T-helper 2 cell treated with Interferon-gamma antibody and Interleukin-4, amounts not matched to agents 5 μg/mL and 100 μg/mL, for 36 hours (primary cell): ENCODE results near the gene ISG20.

ENCODE experiments used
- DNase-seq: peaks from one replicate; pipeline ENCODE4 v3.0.0; 2021; ENCODE audit warnings: low spot score
- H3K27ac Mint-ChIP-seq: one replicate; pipeline ENCODE4 v1.8.0; 2021; ENCODE audit warnings: mild to moderate bottlenecking, mixed read lengths
- H3K27me3 Mint-ChIP-seq: one replicate; pipeline ENCODE4 v1.8.0; 2021; ENCODE audit warnings: low read depth, mixed read lengths
- H3K36me3 Mint-ChIP-seq: one replicate; pipeline ENCODE4 v1.8.0; 2021; ENCODE audit warnings: low read depth, mixed read lengths
- H3K4me1 Mint-ChIP-seq: one replicate; pipeline ENCODE4 v1.8.0; 2021; ENCODE audit warnings: low read depth, mixed read lengths
- H3K4me3 Mint-ChIP-seq: one replicate; pipeline ENCODE4 v1.8.0; 2022; ENCODE audit warnings: mild to moderate bottlenecking, moderate library complexity, mixed read lengths
- H3K9me3 Mint-ChIP-seq: one replicate; pipeline ENCODE4 v1.8.0; 2021; ENCODE audit warnings: mixed read lengths

The ISG20 gene

DNA sequence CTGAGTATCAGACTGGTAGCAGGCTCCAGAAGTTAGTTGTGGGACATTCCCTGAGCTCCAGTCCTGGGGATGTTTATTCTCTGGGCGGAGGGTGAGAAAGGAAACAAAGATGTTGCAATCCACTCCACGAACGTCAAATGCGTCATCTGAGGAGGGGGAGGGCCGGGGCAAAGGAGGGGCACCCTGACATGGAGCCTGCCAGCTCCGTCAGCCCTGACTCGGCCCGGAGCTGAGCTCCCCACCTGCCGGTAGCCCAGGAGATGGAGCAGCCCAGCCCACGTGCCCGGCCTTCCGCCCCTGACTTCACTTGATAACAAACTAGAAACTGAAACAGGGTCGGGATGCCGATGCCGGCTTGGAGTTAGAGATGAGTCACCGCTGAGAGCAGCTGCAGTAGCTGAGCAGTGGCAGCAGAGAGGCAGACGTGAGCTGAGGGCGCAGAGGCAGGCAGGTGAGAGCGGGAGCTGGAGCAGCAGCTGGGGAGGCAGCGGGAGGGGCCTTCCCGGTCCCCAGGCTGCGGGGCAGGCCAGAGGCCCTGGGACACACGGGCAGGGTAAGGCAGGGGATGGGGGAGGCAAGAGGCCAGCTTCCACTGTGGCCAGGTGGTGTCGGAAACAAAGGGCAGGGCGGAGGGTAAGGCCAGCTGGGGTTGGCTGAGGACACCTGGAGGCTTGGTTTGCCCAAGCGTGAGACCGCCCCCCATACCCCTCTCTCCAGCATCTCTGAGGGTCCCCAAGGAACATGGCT lies at the start of gene ISG20:
ISG20 (plus strand) TSS at position 391 of the 747 bp plus-strand sequence; CDS start at position 742, 351 bp downstream.
- Mint-ChIP-seq H3K4me3 (peak within 1 kb of the TSS; percentile 90), H3K27me3 (no peaks in the 10 kb centered on the region), H3K9me3 (no peaks in the 10 kb centered on the region), H3K4me1 (peaks cover 55% of the 10 kb centered on the region), H3K36me3 (peaks cover 54% of the 10 kb centered on the region), H3K27ac (peak within 1 kb of the TSS; percentile 99)
- peak; percentile 96 for DNase-seq

DNA sequence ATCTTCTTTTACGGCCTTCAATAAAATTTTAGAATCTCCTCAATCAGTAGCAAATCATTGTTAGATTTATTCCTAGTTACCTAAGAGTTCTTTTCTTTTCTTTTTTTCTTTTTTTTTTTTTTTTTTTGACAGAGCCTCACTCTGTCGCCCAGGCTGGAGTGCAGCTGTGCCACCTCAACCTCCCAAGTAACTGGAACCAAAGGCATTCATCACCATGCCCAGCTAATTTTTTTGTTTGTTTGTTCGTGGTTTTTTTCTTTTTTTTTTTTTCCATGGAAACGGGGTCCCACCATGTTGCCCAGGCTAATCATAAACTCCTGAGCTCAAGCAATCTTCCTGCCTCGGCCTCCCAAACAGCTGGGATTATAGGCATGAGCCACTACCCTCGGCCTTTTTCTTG lies 48.1 kb upstream of the ISG20 start:
- H3K4me1 Mint-ChIP-seq = no peaks in the 10 kb centered on the region

DNA sequence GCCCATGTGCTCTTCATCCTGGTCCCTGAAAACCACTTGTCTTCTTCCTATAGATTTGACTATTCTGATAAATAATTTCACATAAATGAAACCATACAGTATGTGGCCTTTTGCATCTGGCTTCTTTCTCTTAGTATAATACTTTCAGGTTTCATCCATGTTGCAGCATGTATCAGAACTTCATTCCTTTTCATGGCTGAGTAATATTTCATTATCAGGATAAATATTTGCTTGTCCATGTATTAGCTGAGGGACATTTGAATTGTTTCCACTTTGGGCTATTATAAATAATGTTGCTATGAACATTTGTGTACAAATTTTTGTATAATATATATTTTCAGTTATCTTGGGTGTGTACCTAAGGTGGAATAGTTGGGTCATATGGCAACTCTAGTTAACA lies 47.4 kb upstream of the ISG20 start:
- H3K27me3 Mint-ChIP-seq = peaks cover 6% of the 10 kb centered on the region

More for the DNA sequence above, 48.1 kb upstream of the ISG20 start:
- Mint-ChIP-seq H3K4me3 (no peak overlapping the region), H3K27ac (no peak overlapping the region), H3K36me3 (no peaks in the 10 kb centered on the region), H3K27me3 (peaks cover 6% of the 10 kb centered on the region), H3K9me3 (no peaks in the 10 kb centered on the region)
- DNase-seq = no peak

DNA sequence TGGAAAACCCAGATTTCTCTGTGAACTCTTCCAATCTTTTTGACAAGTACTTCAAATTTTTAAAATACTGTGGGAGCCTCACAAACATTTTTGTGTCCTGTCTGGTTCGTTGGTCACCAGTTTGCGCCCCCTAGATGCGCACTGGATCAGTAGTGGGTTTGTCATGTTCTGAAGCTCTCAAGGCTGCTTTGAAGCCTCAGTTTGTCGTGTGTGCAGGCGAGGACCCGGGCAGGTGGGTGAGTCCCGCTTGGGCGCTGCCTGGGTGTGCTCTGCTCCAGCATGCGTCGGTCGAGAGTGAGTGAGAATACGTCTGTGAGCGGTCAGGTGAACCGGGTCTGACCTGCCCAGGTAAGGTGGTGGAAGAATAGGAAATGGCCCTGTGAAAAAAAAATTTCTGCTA lies 34.9 kb upstream of the ISG20 start:
- Mint-ChIP-seq H3K27ac (no peak overlapping the region), H3K4me1 (peaks cover 3% of the 10 kb centered on the region), H3K27me3 (peaks cover 71% of the 10 kb centered on the region), H3K9me3 (no peaks in the 10 kb centered on the region), H3K4me3 (no peak overlapping the region), H3K36me3 (no peaks in the 10 kb centered on the region)
- no peak for DNase-seq

More for the DNA sequence above, 47.4 kb upstream of the ISG20 start:
- H3K4me3 Mint-ChIP-seq = no peak overlapping the region
- H3K36me3 Mint-ChIP-seq = no peaks in the 10 kb centered on the region
- no peak overlapping the region for H3K27ac Mint-ChIP-seq
- no peaks in the 10 kb centered on the region for H3K9me3 Mint-ChIP-seq
- no peaks in the 10 kb centered on the region for H3K4me1 Mint-ChIP-seq
- DNase-seq = no peak

DNA sequence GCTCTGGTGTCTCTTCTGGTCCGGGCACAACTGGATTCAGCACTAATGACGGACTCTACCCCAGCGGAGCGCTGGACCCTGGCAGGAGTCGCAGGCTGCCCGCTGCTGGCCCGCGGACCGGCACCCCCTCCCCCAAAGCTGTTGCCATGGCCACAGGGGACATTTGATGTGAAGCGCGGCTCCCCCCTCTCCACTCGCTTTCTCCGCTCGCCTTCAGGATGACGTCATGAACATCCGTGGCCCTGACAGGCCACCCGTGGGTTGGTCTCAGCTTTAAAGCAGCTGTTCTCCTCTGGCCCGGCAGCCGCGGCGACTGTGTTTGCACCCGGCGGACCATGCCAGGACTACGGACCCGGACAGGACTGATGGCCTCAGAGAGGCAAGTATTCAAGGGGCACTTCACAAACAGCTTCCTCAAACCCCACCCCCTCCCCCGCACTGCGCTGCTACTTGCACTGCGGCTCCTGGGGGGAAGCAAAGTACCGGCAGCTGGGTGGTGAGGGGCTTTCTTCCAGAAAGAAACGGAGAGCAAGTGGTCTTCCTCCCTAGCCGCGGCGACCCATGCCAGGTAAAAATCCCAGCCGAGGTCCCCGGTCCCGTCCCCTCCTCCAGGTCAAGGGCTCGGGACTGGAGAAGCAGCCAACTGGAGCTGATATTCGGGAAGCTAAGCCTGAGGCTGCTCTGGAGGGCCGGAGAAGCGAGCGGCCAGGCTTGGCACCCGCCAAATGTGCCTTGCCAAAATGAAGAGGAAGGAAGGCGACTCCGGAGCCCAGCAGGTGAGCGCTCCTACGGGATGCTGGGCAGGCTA lies 34.2 kb upstream of the ISG20 start:
- H3K4me3 Mint-ChIP-seq = no peak overlapping the region
- peaks cover 3% of the 10 kb centered on the region for H3K4me1 Mint-ChIP-seq
- no peaks in the 10 kb centered on the region for H3K36me3 Mint-ChIP-seq
- H3K9me3 Mint-ChIP-seq = no peaks in the 10 kb centered on the region
- no peak overlapping the region for H3K27ac Mint-ChIP-seq
- H3K27me3 Mint-ChIP-seq = peaks cover 77% of the 10 kb centered on the region
- no peak for DNase-seq

DNA sequence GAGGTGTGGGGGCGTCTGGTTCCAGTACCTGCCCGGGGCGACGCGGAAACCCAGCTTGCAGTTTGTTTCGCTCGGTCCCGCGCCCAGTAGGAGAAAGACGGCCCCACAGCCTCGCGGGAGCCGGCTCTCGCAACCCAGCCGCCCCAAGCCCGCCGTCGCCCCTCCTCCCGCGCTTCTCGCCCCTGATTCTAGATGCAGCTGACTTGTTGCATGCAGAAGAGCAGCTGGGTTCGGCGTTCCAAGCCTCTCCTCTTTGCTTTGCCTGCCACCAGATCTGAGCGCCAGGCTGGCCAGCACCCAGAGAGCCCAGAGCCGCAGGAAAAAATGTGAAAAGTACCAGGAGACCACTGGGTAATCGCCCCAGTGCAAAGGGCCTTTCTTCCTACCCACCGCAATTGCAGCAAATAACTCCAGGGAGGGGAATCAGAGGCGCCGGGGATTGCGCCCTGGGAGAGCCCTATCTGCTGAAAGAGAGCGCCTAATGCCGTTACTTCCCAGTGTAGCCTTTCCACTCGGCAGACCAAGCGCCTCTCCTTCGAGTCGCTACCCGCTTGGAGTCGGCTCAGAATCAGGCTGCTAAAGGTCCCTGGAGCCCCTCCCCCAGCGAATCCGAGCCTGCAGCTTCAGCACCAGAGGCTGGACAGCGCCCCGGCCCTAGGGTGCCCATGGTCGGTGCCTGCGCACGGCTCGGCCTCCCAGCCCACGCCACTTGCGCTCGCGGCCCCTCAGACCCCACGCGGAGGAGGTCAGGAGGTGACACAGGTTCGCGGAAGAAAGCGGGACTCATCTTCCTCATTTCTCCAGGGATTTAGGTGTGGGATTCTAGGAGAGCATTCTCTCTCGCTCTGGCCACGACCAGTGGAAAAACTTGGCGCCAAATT lies 33.4 kb upstream of the ISG20 start:
- Mint-ChIP-seq H3K4me3 (no peak overlapping the region), H3K27me3 (peaks cover 77% of the 10 kb centered on the region), H3K27ac (no peak overlapping the region)

DNA sequence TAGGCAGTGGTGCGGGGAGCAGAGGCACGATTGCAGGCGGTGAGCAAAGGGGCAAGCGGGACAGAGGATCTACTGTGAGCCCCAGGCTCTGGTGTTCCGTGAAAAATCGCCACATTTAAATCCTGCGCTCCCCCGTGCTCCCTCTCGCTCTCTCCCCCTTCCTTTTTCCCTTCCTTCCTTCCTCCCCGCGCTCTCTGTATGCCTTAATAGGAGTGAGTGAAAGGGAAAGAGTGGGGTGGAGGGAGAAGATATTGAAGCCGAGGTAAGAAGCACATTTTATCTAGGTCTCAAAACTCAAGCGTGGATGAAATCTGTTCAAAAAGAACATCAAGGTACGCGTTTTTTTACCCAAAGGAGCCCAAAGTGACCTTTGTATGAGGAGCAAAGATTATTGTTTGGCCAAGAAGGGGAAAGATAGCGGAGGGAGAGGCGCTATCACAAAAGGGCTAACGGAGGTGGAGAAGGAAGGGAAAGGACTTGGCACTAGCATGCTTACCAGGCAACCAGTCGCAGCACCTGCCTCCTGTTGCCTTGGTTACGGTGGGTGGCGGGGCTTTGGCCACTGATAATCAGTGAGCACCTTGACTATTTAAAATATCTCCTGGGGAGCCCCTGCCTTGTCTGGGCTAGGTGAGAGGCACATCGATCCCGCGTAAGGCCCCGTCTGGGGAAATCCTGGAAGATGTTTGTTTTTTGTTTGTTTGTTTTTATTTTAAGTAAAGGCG lies 32.6 kb upstream of the ISG20 start:
- DNase-seq = no peak
- H3K4me3 Mint-ChIP-seq = no peak overlapping the region
- H3K9me3 Mint-ChIP-seq = no peaks in the 10 kb centered on the region
- no peak overlapping the region for H3K27ac Mint-ChIP-seq
- no peaks in the 10 kb centered on the region for H3K36me3 Mint-ChIP-seq
- peaks cover 82% of the 10 kb centered on the region for H3K27me3 Mint-ChIP-seq
- peaks cover 3% of the 10 kb centered on the region for H3K4me1 Mint-ChIP-seq

More for the DNA sequence above, 33.4 kb upstream of the ISG20 start:
- H3K36me3 Mint-ChIP-seq = no peaks in the 10 kb centered on the region
- DNase-seq = peak; percentile 27
- H3K9me3 Mint-ChIP-seq = no peaks in the 10 kb centered on the region
- peaks cover 3% of the 10 kb centered on the region for H3K4me1 Mint-ChIP-seq

DNA sequence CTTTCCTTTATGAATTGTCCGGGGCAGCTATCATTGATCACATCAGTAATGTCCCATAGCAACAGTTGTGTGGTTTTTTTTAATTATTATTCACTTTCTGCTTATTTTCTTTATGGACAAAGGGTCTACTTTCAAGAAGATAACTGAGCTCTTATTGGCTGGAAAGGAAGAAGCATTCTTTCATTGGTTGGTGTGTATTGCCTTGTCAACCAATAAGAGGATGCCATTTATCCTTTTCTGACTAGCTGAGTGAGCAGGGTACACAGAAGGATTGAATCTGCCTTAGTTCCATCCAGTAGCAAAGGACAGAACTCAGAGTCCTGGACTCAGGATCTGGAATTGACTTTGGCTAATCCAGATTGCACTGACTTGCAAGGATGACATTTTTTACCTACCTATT lies 30.9 kb upstream of the ISG20 start:
- no peaks in the 10 kb centered on the region for H3K9me3 Mint-ChIP-seq
- no peak overlapping the region for H3K27ac Mint-ChIP-seq
- H3K27me3 Mint-ChIP-seq = peaks cover 76% of the 10 kb centered on the region
- H3K36me3 Mint-ChIP-seq = no peaks in the 10 kb centered on the region
- no peak for DNase-seq
- H3K4me1 Mint-ChIP-seq = peaks cover 3% of the 10 kb centered on the region
- H3K4me3 Mint-ChIP-seq = no peak overlapping the region

DNA sequence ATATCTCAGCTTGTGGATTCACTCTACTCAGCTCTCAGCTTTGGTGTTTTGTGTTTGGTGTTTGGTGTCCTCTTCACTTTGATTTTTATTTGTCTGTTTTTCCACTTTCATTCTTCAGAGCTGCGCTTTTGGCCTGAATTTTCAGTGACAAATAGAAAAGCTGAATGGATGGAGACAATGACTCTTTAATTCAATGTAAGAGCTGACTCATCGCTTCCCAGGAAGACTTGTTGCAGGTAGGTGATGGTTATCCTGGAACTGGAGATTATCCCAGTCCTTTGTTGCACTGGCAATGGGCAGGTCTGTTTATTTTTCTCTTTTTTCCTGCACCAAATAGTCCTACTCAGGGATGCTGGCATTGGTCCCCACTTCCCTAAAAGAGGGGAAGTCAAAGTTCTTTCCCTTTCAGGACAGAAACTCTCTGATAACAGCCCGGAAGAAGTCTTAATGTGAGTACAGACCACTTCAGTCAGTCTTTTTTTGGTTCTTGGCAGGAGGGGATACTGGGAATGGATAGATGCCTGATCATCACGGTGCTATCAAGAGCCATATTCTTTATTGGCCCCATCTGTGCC lies 30.1 kb upstream of the ISG20 start:
- H3K4me1 Mint-ChIP-seq = peaks cover 3% of the 10 kb centered on the region
- no peaks in the 10 kb centered on the region for H3K9me3 Mint-ChIP-seq
- no peak for DNase-seq
- H3K36me3 Mint-ChIP-seq = no peaks in the 10 kb centered on the region
- H3K27me3 Mint-ChIP-seq = peaks cover 74% of the 10 kb centered on the region
- no peak overlapping the region for H3K4me3 Mint-ChIP-seq
- no peak overlapping the region for H3K27ac Mint-ChIP-seq

DNA sequence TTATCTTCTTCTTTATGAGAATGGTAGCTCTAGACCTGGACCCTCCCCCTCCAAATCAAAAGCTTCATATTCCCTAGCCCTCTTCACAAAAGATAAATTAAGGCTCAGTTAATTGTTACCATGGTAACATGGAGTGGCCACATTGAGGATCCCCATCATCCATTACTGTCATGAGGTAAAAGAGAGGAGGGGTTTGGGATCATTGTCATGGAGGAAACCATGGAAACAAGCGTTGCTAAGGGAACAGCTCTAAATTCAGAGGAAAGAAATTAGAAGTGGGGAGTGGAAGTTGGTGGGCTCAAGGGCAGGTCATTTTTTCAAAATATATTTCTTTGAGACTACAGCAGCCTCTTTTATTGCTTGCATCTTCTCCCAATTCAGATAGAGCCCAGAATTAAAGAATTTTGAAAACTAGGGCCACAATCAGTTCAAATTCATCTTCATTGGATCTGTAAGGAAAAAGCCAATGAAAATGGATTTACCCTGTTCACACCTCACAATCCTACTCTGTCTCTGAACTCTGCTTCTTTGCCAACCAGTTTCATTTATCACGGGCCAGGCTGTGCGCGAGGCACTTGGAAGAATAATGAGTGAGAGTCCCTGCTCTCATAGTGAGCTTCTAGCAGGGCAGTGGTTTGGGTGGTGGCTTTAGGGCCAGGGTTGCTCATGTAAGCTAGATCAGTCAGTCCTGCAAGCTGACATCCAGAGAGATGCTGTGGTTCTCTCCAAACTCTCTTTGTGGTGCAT lies 29.3 kb upstream of the ISG20 start:
- H3K27me3 Mint-ChIP-seq = peaks cover 66% of the 10 kb centered on the region
- H3K4me1 Mint-ChIP-seq = peaks cover 4% of the 10 kb centered on the region
- H3K36me3 Mint-ChIP-seq = no peaks in the 10 kb centered on the region
- no peaks in the 10 kb centered on the region for H3K9me3 Mint-ChIP-seq
- H3K4me3 Mint-ChIP-seq = no peak overlapping the region
- no peak for DNase-seq
- H3K27ac Mint-ChIP-seq = no peak overlapping the region

DNA sequence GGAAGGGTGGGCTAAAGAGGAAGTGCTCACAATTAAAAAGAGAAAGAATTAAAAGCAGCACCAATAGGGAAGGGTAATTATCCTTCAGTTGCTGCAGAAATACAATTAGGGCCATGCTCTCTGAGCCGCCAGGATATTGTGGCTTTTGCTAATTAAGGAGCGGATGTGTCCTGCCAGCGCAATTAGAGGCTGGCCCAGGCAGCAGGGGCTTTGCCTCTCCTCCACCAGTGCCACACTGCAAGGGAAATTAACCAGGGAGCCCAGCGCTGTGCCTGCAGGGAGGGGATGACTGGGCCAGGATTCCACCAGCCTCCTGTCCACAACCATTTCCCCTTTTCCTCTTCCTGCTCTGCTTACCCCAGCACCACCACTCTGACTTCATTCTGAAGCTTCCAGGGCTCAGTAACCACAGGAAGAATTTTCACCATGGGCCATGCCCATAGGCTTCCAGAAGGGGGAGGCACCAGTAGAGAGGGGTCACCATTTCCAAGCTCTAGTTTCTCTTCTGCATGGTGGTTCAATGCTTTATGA lies 28.1 kb upstream of the ISG20 start:
- Mint-ChIP-seq H3K9me3 (no peaks in the 10 kb centered on the region), H3K4me3 (no peak overlapping the region), H3K36me3 (no peaks in the 10 kb centered on the region), H3K4me1 (peaks cover 3% of the 10 kb centered on the region), H3K27me3 (peaks cover 53% of the 10 kb centered on the region), H3K27ac (no peak overlapping the region)
- DNase-seq = no peak

DNA sequence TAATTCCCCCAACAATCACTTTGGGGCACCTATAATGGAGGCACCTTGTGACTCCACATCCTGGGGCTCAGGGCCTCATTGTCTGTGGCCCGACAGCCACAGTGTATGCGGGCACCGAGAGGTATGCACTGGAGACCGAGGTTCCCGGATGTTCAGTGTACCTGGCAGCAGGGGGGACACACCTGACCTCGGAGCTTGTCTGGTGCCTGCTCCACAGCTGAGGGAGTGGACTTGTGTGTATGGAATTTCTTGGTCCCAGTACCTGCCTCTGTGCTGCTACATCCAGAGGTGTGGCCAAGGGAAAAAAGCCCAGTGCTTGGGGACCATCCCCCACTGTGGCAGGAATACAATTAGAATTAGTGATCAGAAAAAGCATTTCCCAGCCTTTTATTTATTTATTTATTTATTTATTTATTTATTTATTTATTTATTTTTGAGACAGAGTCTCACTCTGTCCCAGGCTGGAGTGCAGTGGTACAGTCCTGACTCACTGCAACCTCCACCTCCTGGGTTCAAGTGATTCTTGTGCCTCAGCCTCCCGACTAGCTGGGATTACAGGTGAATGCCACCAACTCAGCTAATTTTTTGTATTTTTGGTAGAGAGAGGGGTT lies 26.5 kb upstream of the ISG20 start:
- Mint-ChIP-seq H3K36me3 (no peaks in the 10 kb centered on the region), H3K27ac (no peak overlapping the region), H3K4me3 (no peak overlapping the region), H3K4me1 (peaks cover 1% of the 10 kb centered on the region), H3K27me3 (peaks cover 38% of the 10 kb centered on the region), H3K9me3 (no peaks in the 10 kb centered on the region)
- no peak for DNase-seq
